Activated CD8-positive, alpha-beta T cell treated with anti-CD3 and anti-CD28 coated beads for 36 hours (primary cell): Measurements from ENCODE around the gene SPATA3. TPM values are rescaled to one million over a fixed set of nuclear protein-coding genes. Genes with fewer than 3 reads are reported as not detected.
A peak's percentile ranks its signal among the peaks of the same experiment; 100 is the strongest.

Source experiments
- ATAC-seq: fragments of 200-7000 bp; cut with Tn5 transposase; one replicate; pipeline ENCODE4 v1.10.0; 2021; ENCODE audit warnings: mild to moderate bottlenecking, moderate library complexity
- CTCF ChIA-PET: fragments of 350-600 bp; sonication (Branson Sonifier 250); formaldehyde crosslinking; loops from one replicate; lab custom pipeline; 2021; ENCODE audit warnings: antibody characterized with exemption; lab: Charles Lee
- POLR2A ChIA-PET: fragments of 350-600 bp; sonication (Branson Sonifier 250); formaldehyde crosslinking; loops from one replicate; lab custom pipeline; 2021; ENCODE audit warnings: antibody characterized with exemption; lab: Charles Lee
- DNase-seq: peaks from one replicate; pipeline ENCODE4 v3.0.0-alpha.2; 2020
- H3K27ac Mint-ChIP-seq: one replicate; pipeline ENCODE4 v1.8.0; 2021; ENCODE audit warnings: mild to moderate bottlenecking, mixed read lengths
- H3K27me3 Mint-ChIP-seq: one replicate; pipeline ENCODE4 v1.8.0; 2021; ENCODE audit warnings: mixed read lengths
- H3K36me3 Mint-ChIP-seq: one replicate; pipeline ENCODE4 v1.8.0; 2021; ENCODE audit warnings: low read depth, mixed read lengths
- H3K4me1 Mint-ChIP-seq: one replicate; pipeline ENCODE4 v1.8.0; 2021; ENCODE audit warnings: low read depth, mixed read lengths
- H3K4me3 Mint-ChIP-seq: one replicate; pipeline ENCODE4 v1.8.0; 2021; ENCODE audit warnings: mild to moderate bottlenecking, moderate library complexity, mixed read lengths
- H3K9me3 Mint-ChIP-seq: one replicate; pipeline ENCODE4 v1.8.0; 2021; ENCODE audit warnings: mixed read lengths
- CTCF ChIP-seq: fragments of 200-600 bp; IDR thresholded peaks from one replicate; pipeline ENCODE4 v1.8.0; 2022; ENCODE audit warnings: antibody characterized with exemption, mild to moderate bottlenecking
- intact Hi-C: fragments of 100-400 bp; cut with micrococcal nuclease; formaldehyde crosslinking; loops from one replicate; pipeline ENCODE4 v1.10.0; 2022
- total RNA-seq, 2 experiments: library from RNA; stranded (reverse); gene quantifications; one replicate each; pipeline ENCODE4 v1.2.3, GENCODE V29; 2021

SPATA3 gene
- total RNA-seq, 2 experiments from 2014 or later: 0.59 to 0.76 TPM

GRCh38 chr2:230957756-230958391 lies 38.0 kb upstream of the SPATA3 start:
- CTCF ChIA-PET: interaction anchor here (0.6 to 4.2 kb wide), 5 partner anchors 27 to 56 kb away, joined by 3 to 16 read pairs (median 6); no protein-coding TSS in a partner anchor
- Mint-ChIP-seq H3K27ac (peak overlapping the region; percentile 96), H3K27me3 (peaks cover 28% of the 10 kb centered on the region), H3K36me3 (no peaks in the 10 kb centered on the region), H3K4me1 (peaks cover 46% of the 10 kb centered on the region), H3K9me3 (no peaks in the 10 kb centered on the region), H3K4me3 (peak overlapping the region; percentile 84)
- intact Hi-C loops: no loop called here
- POLR2A ChIA-PET: interaction anchor here (1.0 to 3.1 kb wide), 4 partner anchors 10 to 32 kb away, joined by 3 to 15 read pairs (median 4); no protein-coding TSS in a partner anchor
- DNase-seq (no peak), ATAC-seq (no peak)
- TF ChIP-seq CTCF: no peak

GRCh38 chr2:230958820-230959756 lies 36.8 kb upstream of the SPATA3 start:
- DNase-seq (no peak), ATAC-seq (no peak)
- ChIA-PET POLR2A (interaction anchor here (0.6 to 1.7 kb wide), 6 partner anchors 12 to 96 kb away, joined by 3 to 6 read pairs (median 5); partner anchors contain the start of gene GPR55), CTCF (interaction anchor here (0.8 to 2.7 kb wide), 7 partner anchors 9 to 94 kb away, joined by 3 to 7 read pairs (median 4); no protein-coding TSS in a partner anchor)
- Mint-ChIP-seq H3K4me1 (peaks cover 42% of the 10 kb centered on the region), H3K9me3 (no peaks in the 10 kb centered on the region), H3K36me3 (peaks cover 5% of the 10 kb centered on the region), H3K27ac (peak overlapping the region; percentile 47), H3K27me3 (peaks cover 27% of the 10 kb centered on the region), H3K4me3 (peak overlapping the region; percentile 64)
- intact Hi-C loops: no loop called here
- no peak for TF ChIP-seq CTCF

GRCh38 chr2:230960026-230960425 lies 35.9 kb upstream of the SPATA3 start:
- H3K4me3 Mint-ChIP-seq: no peak overlapping the region
- peaks cover 36% of the 10 kb centered on the region for H3K4me1 Mint-ChIP-seq
- CTCF ChIA-PET: interaction anchor here (1.3 to 2.7 kb wide), 2 partner anchors 10 to 13 kb away, joined by 3 to 7 read pairs; no protein-coding TSS in a partner anchor
- no peak overlapping the region for H3K27ac Mint-ChIP-seq
- ATAC-seq (no peak), DNase-seq (no peak)
- peaks cover 5% of the 10 kb centered on the region for H3K36me3 Mint-ChIP-seq
- intact Hi-C loops: no loop called here
- no peaks in the 10 kb centered on the region for H3K9me3 Mint-ChIP-seq
- H3K27me3 Mint-ChIP-seq: peaks cover 26% of the 10 kb centered on the region
- POLR2A ChIA-PET: interaction anchor here (0.8 to 1.7 kb wide), 4 partner anchors 11 to 34 kb away, joined by 3 to 6 read pairs (median 5); no protein-coding TSS in a partner anchor
- TF ChIP-seq CTCF: no peak

DNA sequence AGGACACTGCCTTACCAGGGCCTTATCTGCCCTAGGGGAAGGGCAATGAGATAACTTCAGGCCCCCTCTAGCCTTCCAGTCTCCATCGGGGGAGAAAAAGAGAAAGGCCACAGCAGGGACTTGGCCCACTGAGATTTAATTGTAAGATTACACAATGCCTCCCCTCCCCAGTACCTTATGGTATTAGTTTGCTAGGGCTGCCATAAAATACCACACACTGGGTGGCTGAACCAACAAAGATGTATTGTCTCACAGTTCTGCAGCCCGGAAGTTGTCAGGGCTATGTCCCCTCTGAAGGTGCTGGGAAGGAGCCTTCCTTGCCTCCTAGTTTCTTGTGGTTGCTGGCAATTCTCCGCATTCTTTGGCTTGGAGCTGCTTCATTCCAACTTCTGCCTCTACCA lies 34.8 kb upstream of the SPATA3 start:
- TF ChIP-seq CTCF: no peak
- H3K9me3 Mint-ChIP-seq: no peaks in the 10 kb centered on the region
- POLR2A ChIA-PET: interaction anchor here (1.7 kb wide), 1 partner anchor 10 kb away, joined by 6 read pairs; no protein-coding TSS in a partner anchor

More for the DNA sequence above, 34.8 kb upstream of the SPATA3 start:
- H3K27ac Mint-ChIP-seq: no peak overlapping the region
- ATAC-seq (no peak), DNase-seq (no peak)
- no peak overlapping the region for H3K4me3 Mint-ChIP-seq
- H3K27me3 Mint-ChIP-seq: peaks cover 22% of the 10 kb centered on the region
- CTCF ChIA-PET: interaction anchor here (2.7 kb wide), 1 partner anchor 14 kb away, joined by 7 read pairs; no protein-coding TSS in a partner anchor
- intact Hi-C loops: no loop called here
- peaks cover 30% of the 10 kb centered on the region for H3K4me1 Mint-ChIP-seq
- H3K36me3 Mint-ChIP-seq: peaks cover 5% of the 10 kb centered on the region
